Vagina (tissue), 2 donors: ENCODE results near the gene BMPR1B. TPM values are rescaled to one million over a fixed set of nuclear protein-coding genes. Genes with fewer than 3 reads are reported as not detected.
"Not testable (repeated sequence)": the region's sequence is repeated elsewhere in the genome, so short reads cannot be mapped to it uniquely, and the experiment has no call there.

ENCODE experiments used
- DNase-seq, 2 donors: peaks; one replicate each; pipeline ENCODE4 v3.0.0-alpha.2; 2017; ENCODE audit errors: extremely low spot score in 2 of 2
- H3K27ac ChIP-seq: fragments of 200-600 bp; sonication (generic); one replicate; pipeline ENCODE4 v1.5.1; 2019
- H3K27me3 ChIP-seq: fragments of 200-600 bp; sonication (generic); one replicate; pipeline ENCODE4 v1.5.1; 2019
- H3K36me3 ChIP-seq, 2 donors: fragments of 200-600 bp; sonication (generic); one replicate each; pipeline ENCODE4 v1.5.1; 2017 to 2019
- H3K4me1 ChIP-seq: fragments of 200-600 bp; sonication (generic); one replicate; pipeline ENCODE4 v1.5.1; 2019
- H3K4me3 ChIP-seq, 2 donors: fragments of 200-600 bp; sonication (generic); 1 replicate in 1 of 2; 2 replicates in 1 of 2; pipeline ENCODE4 v1.5.1; 2016 to 2019
- H3K9me3 ChIP-seq: fragments of 200-600 bp; sonication (generic); one replicate; pipeline ENCODE4 v1.5.1; 2019
- POLR2A ChIP-seq, 2 donors: fragments of 450-650 bp; IDR thresholded peaks; one replicate each; pipeline ENCODE4 v1.6.1; 2017; ENCODE audit warnings: antibody characterized with exemption in 2 of 2, mild to moderate bottlenecking in 2 of 2, moderate library complexity in 2 of 2
- POLR2AphosphoS5 ChIP-seq, 2 donors: sonication (generic); formaldehyde crosslinking; IDR thresholded peaks; one replicate each; pipeline ENCODE4 v1.9.0; 2017; ENCODE audit warnings: antibody characterized with exemption in 2 of 2, mild to moderate bottlenecking in 2 of 2, low read depth in 1 of 2; ENCODE audit not compliant: insufficient read depth in 1 of 2
- intact Hi-C: fragments of 100-400 bp; cut with DNase I; formaldehyde crosslinking; loops from one replicate; pipeline ENCODE4 v1.15.1; 2023
- total RNA-seq: library from RNA; depleted of rRNA; stranded (reverse); fragments of >200 nt; gene quantifications from one replicate; pipeline ENCODE4 v1.2.3, GENCODE V29; 2016
- TF ChIP-seq, protein P1 (sequence below), 3 experiments: fragments of 450-650 bp in 2 of 3; fragments of 200-600 bp in 1 of 3; sonication (generic) in 1 of 3; IDR thresholded peaks; one replicate each; pipeline ENCODE4 v1.5.1; 2017 to 2019; ENCODE audit warnings: antibody characterized with exemption in 3 of 3, mild to moderate bottlenecking in 2 of 3, moderate library complexity in 2 of 3

BMPR1B gene
- total RNA-seq, 1 donor from 2014 or later = 0.49 TPM

DNA sequence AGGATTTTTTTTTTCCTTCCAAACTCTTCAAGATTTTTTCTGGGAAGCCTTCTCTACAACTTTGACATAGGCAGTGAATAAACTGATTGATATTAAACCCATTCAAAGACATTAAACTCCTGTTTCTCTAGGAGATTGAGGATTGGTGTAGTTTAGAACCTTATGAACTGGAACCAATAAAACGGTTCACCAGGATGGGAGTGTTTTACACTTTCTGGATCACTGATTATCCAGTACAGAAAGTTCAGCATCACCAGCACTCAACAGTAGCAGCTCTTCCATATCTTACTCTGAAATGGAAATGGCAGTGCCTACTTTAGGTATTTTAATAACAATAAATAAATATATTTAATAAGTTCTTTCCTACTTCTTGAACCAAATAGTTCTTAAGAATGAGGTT lies 76.7 kb downstream of the BMPR1B start:
- no peaks in the 10 kb centered on the region for H3K9me3 ChIP-seq
- H3K27ac ChIP-seq = no peak overlapping the region
- intact Hi-C loops = no loop called here
- H3K27me3 ChIP-seq = no peaks in the 10 kb centered on the region
- H3K4me3 ChIP-seq = no peak overlapping the region
- no peak for DNase-seq
- TF ChIP-seq, protein P1, sequence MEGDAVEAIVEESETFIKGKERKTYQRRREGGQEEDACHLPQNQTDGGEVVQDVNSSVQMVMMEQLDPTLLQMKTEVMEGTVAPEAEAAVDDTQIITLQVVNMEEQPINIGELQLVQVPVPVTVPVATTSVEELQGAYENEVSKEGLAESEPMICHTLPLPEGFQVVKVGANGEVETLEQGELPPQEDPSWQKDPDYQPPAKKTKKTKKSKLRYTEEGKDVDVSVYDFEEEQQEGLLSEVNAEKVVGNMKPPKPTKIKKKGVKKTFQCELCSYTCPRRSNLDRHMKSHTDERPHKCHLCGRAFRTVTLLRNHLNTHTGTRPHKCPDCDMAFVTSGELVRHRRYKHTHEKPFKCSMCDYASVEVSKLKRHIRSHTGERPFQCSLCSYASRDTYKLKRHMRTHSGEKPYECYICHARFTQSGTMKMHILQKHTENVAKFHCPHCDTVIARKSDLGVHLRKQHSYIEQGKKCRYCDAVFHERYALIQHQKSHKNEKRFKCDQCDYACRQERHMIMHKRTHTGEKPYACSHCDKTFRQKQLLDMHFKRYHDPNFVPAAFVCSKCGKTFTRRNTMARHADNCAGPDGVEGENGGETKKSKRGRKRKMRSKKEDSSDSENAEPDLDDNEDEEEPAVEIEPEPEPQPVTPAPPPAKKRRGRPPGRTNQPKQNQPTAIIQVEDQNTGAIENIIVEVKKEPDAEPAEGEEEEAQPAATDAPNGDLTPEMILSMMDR (IDR thresholded peaks at IDR 0.05) = no peak
- TF ChIP-seq POLR2A (IDR thresholded peaks at IDR 0.05) (no peak), POLR2AphosphoS5 (IDR thresholded peaks at IDR 0.05; ENCODE audit: insufficient read depth in 1 of 2, low read depth in 1 of 2) (no peak)
- H3K36me3 ChIP-seq = no peaks in the 10 kb centered on the region
- no peaks in the 10 kb centered on the region for H3K4me1 ChIP-seq

DNA sequence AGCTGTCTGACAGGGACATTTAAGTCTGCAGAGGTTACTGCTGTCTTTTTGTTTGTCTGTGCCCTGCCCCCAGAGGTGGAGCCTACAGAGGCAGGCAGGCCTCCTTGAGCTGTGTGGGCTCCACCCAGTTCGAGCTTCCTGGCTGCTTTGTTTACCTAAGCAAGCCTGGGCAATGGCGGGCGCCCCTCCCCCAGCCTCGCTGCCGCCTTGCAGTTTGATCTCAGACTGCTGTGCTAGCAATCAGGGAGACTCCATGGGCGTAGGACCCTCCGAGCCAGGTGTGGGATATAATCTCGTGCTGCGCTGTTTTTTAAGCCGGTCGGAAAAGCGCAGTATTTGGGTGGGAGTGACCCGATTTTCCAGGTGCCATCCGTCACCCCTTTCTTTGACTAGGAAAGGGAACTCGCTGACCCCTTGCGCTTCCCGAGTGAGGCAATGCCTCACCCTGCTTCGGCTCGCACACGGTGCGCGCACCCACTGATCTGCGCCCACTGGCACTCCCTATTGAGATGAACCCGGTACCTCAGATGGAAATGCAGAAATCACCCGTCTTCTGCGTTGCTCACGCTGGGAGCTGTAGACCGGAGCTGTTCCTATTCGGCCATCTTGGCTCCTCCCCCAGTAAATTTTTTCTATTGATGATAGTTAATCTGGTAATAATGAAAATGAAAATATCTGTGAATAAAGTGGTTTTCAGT lies 83.6 kb downstream of the BMPR1B start:
- H3K36me3 ChIP-seq, H3K4me3 ChIP-seq, DNase-seq, H3K27ac ChIP-seq, H3K27me3 ChIP-seq, intact Hi-C loops, H3K4me1 ChIP-seq, H3K9me3 ChIP-seq: not testable (repeated sequence)

DNA sequence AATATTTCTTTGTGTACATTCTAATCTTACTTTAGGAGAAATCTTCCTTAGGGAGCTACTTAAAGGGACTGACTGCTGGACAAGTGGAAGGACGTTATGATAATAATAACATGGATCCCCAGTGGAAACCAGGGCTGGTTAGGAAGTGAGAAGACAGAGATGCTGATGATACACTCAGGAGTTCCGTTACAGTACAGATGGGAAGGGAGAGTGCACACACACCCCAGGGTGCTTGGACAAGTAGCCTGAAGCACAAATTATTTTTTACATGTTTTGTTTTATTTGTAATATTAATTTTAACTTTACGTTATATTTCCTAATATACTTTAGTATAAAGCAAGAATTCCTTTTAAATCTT lies 84.1 kb downstream of the BMPR1B start:
- Histone ChIP-seq H3K27me3 (no peaks in the 10 kb centered on the region), H3K9me3 (no peaks in the 10 kb centered on the region), H3K27ac (no peak overlapping the region), H3K4me3 (no peak overlapping the region), H3K36me3 (no peaks in the 10 kb centered on the region), H3K4me1 (no peaks in the 10 kb centered on the region)
- DNase-seq = no peak
- intact Hi-C loops = no loop called here
- TF ChIP-seq POLR2AphosphoS5 (IDR thresholded peaks at IDR 0.05; ENCODE audit: insufficient read depth in 1 of 2, low read depth in 1 of 2) = no peak
- TF ChIP-seq, protein P1 (IDR thresholded peaks at IDR 0.05) = no peak
- TF ChIP-seq POLR2A (IDR thresholded peaks at IDR 0.05) = no peak

DNA sequence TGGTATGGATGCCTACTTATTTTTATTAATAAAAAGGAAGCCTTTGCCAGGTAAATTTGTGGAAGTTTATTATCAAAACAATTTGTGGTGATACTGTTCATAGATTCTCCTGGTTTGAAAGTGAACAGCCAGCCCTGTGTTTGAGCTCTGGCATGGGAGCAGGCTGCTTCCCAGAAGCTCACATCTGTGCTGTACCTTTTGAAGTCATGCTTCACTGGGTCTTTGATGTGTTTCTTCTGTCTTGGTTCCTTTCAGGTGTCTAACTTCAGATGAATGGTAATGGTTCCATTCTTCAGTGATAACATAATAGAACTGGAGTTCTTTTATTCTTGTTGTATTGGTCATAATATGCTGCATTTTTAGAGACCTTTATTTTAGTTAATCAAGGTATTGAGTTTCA lies 85.5 kb downstream of the BMPR1B start:
- no peak for DNase-seq
- intact Hi-C loops = no loop called here
- TF ChIP-seq POLR2AphosphoS5 (IDR thresholded peaks at IDR 0.05; ENCODE audit: insufficient read depth in 1 of 2, low read depth in 1 of 2) (no peak), POLR2A (IDR thresholded peaks at IDR 0.05) (no peak)
- TF ChIP-seq, protein P1 (IDR thresholded peaks at IDR 0.05) = no peak
- H3K4me1 ChIP-seq = no peaks in the 10 kb centered on the region
- H3K4me3 ChIP-seq = no peak overlapping the region
- no peaks in the 10 kb centered on the region for H3K27me3 ChIP-seq
- no peaks in the 10 kb centered on the region for H3K36me3 ChIP-seq
- H3K9me3 ChIP-seq = no peaks in the 10 kb centered on the region
- H3K27ac ChIP-seq = no peak overlapping the region

DNA sequence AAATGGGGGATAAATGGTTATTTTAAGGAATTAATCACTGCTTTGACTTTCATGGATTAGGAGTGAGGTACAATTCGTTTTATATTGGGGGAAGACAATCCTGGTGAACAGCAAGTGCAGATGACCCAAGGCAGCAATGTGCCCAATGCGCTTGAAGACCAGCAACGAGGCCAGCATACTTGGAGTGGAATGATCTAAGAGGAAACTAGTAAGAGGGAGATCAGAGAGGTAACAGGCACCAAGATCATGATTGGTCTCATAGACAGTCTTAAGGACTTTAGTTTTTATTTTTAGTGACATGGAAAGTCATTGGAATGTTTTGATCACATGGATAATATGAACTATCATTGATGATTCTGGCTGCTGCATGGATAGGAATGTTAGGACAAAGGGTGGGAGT lies 90.6 kb downstream of the BMPR1B start:
- intact Hi-C loops = no loop called here
- H3K9me3 ChIP-seq = no peaks in the 10 kb centered on the region
- TF ChIP-seq POLR2A (IDR thresholded peaks at IDR 0.05) (no peak), POLR2AphosphoS5 (IDR thresholded peaks at IDR 0.05; ENCODE audit: insufficient read depth in 1 of 2, low read depth in 1 of 2) (no peak)
- TF ChIP-seq, protein P1 (IDR thresholded peaks at IDR 0.05) = no peak
- no peaks in the 10 kb centered on the region for H3K27me3 ChIP-seq
- H3K36me3 ChIP-seq = no peaks in the 10 kb centered on the region
- no peaks in the 10 kb centered on the region for H3K4me1 ChIP-seq
- no peak overlapping the region for H3K27ac ChIP-seq
- no peak overlapping the region for H3K4me3 ChIP-seq
- DNase-seq = no peak
